ENCODE data around the gene CCDC178. TPM values are rescaled to one million over a fixed set of nuclear protein-coding genes. Genes with fewer than 3 reads are reported as not detected.

The CCDC178 gene
- polyA plus RNA-seq, 1 donor from 2014 or later, result not detected

DNA sequence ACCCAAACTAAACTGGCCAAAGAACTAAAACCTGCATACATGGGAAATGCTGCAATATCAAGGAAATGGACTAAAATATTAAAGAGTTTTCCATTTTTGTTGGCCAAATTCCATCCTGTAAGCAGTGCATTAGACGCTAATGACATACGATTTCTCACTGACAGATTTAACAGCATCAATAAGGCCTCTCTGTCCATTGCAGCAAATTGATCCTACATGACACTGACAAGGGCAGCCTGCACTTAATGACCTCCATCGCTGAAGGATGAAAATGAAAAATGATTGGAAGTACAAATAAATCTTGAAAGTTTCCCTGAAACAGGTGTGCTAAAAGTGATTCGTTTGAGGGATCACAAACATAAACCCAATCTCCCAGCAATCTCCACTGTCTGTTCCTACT, 350.1 kb downstream of the CCDC178 start:
- no peak for TF ChIP-seq CTCF (IDR thresholded peaks at IDR 0.05; ENCODE audit: poor library complexity, severe bottlenecking)
- no peak for TF ChIP-seq POLR2AphosphoS5 (IDR thresholded peaks at IDR 0.05)
- TF ChIP-seq MXI1 (conservative IDR thresholded peaks at IDR 0.05; ENCODE audit: poor library complexity, severe bottlenecking), result no peak
- TF ChIP-seq, protein P1, sequence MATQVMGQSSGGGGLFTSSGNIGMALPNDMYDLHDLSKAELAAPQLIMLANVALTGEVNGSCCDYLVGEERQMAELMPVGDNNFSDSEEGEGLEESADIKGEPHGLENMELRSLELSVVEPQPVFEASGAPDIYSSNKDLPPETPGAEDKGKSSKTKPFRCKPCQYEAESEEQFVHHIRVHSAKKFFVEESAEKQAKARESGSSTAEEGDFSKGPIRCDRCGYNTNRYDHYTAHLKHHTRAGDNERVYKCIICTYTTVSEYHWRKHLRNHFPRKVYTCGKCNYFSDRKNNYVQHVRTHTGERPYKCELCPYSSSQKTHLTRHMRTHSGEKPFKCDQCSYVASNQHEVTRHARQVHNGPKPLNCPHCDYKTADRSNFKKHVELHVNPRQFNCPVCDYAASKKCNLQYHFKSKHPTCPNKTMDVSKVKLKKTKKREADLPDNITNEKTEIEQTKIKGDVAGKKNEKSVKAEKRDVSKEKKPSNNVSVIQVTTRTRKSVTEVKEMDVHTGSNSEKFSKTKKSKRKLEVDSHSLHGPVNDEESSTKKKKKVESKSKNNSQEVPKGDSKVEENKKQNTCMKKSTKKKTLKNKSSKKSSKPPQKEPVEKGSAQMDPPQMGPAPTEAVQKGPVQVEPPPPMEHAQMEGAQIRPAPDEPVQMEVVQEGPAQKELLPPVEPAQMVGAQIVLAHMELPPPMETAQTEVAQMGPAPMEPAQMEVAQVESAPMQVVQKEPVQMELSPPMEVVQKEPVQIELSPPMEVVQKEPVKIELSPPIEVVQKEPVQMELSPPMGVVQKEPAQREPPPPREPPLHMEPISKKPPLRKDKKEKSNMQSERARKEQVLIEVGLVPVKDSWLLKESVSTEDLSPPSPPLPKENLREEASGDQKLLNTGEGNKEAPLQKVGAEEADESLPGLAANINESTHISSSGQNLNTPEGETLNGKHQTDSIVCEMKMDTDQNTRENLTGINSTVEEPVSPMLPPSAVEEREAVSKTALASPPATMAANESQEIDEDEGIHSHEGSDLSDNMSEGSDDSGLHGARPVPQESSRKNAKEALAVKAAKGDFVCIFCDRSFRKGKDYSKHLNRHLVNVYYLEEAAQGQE (IDR thresholded peaks at IDR 0.05; ENCODE audit: borderline replicate concordance), result no peak
- TF ChIP-seq RAD21 (conservative IDR thresholded peaks at IDR 0.05), result no peak
- no peak for TF ChIP-seq EZH2 (IDR thresholded peaks at IDR 0.05; ENCODE audit: borderline replicate concordance, insufficient read depth, low read length, poor library complexity, severe bottlenecking)
- TF ChIP-seq EP300 (conservative IDR thresholded peaks at IDR 0.05; ENCODE audit: poor library complexity, severe bottlenecking), result no peak
- TF ChIP-seq SMC3 (conservative IDR thresholded peaks at IDR 0.05; ENCODE audit: poor library complexity), result no peak
- TF ChIP-seq TAF1 (IDR thresholded peaks at IDR 0.05; ENCODE audit: low read depth), result no peak
- Histone ChIP-seq H3K9me2 (ENCODE audit: insufficient read depth, low read length) (no peaks in the 10 kb centered on the region), H4K20me1 (ENCODE audit: insufficient read depth) (no peaks in the 10 kb centered on the region), H2AFZ (ENCODE audit: low read depth, low read length) (no peak overlapping the region), H3K79me2 (replicated peaks; ENCODE audit: insufficient read depth, low read length) (no peaks in the 10 kb centered on the region), H3K27ac (ENCODE audit: low read length) (no peak overlapping the region), H3K9ac (ENCODE audit: low read length) (no peak overlapping the region), H3K36me3 (ENCODE audit: insufficient read depth, low read length) (no peaks in the 10 kb centered on the region), H3K4me3 (ENCODE audit: low read length) (no peak overlapping the region), H3K9me3 (ENCODE audit: low read length) (no peaks in the 10 kb centered on the region), H3F3A (ENCODE audit: insufficient read depth, low read length, poor library complexity, severe bottlenecking) (no peaks in the 10 kb centered on the region), H3K27me3 (ENCODE audit: insufficient read depth, low read depth, low read length) (no peaks in the 10 kb centered on the region), H3K4me2 (ENCODE audit: low read length) (no peak overlapping the region)

GRCh38 chr18:33076601-33077000, 363.9 kb downstream of the CCDC178 start:
- H3K4me3 ChIP-seq (ENCODE audit: low read length), result no peak overlapping the region
- H3K9ac ChIP-seq (ENCODE audit: low read length), result no peak overlapping the region
- H3F3A ChIP-seq (ENCODE audit: insufficient read depth, low read length, poor library complexity, severe bottlenecking), result no peaks in the 10 kb centered on the region
- no peaks in the 10 kb centered on the region for H4K20me1 ChIP-seq (ENCODE audit: insufficient read depth)
- H3K27me3 ChIP-seq (ENCODE audit: insufficient read depth, low read depth, low read length), result no peaks in the 10 kb centered on the region
- H3K9me3 ChIP-seq (ENCODE audit: low read length), result no peaks in the 10 kb centered on the region
- no peak overlapping the region for H2AFZ ChIP-seq (ENCODE audit: low read depth, low read length)
- no peak overlapping the region for H3K4me2 ChIP-seq (ENCODE audit: low read length)
- TF ChIP-seq EP300 (conservative IDR thresholded peaks at IDR 0.05; ENCODE audit: poor library complexity, severe bottlenecking), result no peak
- TF ChIP-seq TAF1 (IDR thresholded peaks at IDR 0.05; ENCODE audit: low read depth), result no peak
- no peak for TF ChIP-seq MXI1 (conservative IDR thresholded peaks at IDR 0.05; ENCODE audit: poor library complexity, severe bottlenecking)
- TF ChIP-seq CTCF (IDR thresholded peaks at IDR 0.05; ENCODE audit: poor library complexity, severe bottlenecking), result no peak
- TF ChIP-seq, protein P1 (IDR thresholded peaks at IDR 0.05; ENCODE audit: borderline replicate concordance), result no peak
- TF ChIP-seq EZH2 (IDR thresholded peaks at IDR 0.05; ENCODE audit: borderline replicate concordance, insufficient read depth, low read length, poor library complexity, severe bottlenecking), result no peak
- TF ChIP-seq SMC3 (conservative IDR thresholded peaks at IDR 0.05; ENCODE audit: poor library complexity), result no peak
- no peak for TF ChIP-seq RAD21 (conservative IDR thresholded peaks at IDR 0.05)
- TF ChIP-seq POLR2AphosphoS5 (IDR thresholded peaks at IDR 0.05), result no peak
- H3K9me2 ChIP-seq (ENCODE audit: insufficient read depth, low read length), result no peaks in the 10 kb centered on the region
- H3K27ac ChIP-seq (ENCODE audit: low read length), result no peak overlapping the region
- no peaks in the 10 kb centered on the region for H3K79me2 ChIP-seq (replicated peaks; ENCODE audit: insufficient read depth, low read length)
- H3K36me3 ChIP-seq (ENCODE audit: insufficient read depth, low read length), result no peaks in the 10 kb centered on the region
